ENCODE measurements around the gene CHST11. TPM values are rescaled to one million over a fixed set of nuclear protein-coding genes. Genes with fewer than 3 reads are reported as not detected.

Gene CHST11
- total and polyA plus RNA-seq, 7 donors = 0.60 to 22.8 (median 10.0) TPM

DNA sequence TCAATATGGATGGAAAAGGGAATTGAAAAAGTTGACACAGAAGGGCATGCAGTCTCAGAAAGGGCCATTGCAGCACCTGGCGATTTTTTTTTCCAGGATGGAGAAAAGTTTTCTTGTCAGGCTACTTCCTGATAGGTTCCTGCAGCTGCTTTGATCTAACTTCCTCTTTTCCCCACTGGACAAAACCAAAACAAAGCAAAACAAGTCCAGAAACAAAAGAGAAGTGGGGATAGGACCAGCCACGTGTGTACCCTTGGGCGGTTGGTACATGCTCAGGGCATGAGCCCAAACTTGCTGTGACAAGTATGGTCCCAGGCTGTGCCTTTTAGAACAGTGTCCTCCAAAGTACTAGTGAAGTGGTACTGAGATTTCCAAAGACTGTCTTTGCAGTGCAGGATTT is 89.8 kb downstream of the CHST11 start:
- no peaks in the 10 kb centered on the region for H3K36me3 ChIP-seq
- intact Hi-C loops (cut with DNase I) = no loop called here
- DNase-seq = no peak
- peaks cover 0 to 7% (median 0%) of the 10 kb centered on the region in 4 donors for H3K4me1 ChIP-seq
- H3K4me3 ChIP-seq = no peak overlapping the region
- TF ChIP-seq EP300 (IDR thresholded peaks at IDR 0.05) (no peak), POLR2A (IDR thresholded peaks at IDR 0.05) (no peak), POLR2AphosphoS5 (IDR thresholded peaks at IDR 0.05) (no peak)
- TF ChIP-seq, protein P1, sequence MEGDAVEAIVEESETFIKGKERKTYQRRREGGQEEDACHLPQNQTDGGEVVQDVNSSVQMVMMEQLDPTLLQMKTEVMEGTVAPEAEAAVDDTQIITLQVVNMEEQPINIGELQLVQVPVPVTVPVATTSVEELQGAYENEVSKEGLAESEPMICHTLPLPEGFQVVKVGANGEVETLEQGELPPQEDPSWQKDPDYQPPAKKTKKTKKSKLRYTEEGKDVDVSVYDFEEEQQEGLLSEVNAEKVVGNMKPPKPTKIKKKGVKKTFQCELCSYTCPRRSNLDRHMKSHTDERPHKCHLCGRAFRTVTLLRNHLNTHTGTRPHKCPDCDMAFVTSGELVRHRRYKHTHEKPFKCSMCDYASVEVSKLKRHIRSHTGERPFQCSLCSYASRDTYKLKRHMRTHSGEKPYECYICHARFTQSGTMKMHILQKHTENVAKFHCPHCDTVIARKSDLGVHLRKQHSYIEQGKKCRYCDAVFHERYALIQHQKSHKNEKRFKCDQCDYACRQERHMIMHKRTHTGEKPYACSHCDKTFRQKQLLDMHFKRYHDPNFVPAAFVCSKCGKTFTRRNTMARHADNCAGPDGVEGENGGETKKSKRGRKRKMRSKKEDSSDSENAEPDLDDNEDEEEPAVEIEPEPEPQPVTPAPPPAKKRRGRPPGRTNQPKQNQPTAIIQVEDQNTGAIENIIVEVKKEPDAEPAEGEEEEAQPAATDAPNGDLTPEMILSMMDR (IDR thresholded peaks at IDR 0.05) = no peak
- no peak overlapping the region for H3K27ac ChIP-seq
- H3K9me3 ChIP-seq = no peaks in the 10 kb centered on the region
- WGBS, 2 donors = 31 to 37% methylated on average over 3 of the region's 3 CpGs
- H3K27me3 ChIP-seq = no peaks in the 10 kb centered on the region

DNA sequence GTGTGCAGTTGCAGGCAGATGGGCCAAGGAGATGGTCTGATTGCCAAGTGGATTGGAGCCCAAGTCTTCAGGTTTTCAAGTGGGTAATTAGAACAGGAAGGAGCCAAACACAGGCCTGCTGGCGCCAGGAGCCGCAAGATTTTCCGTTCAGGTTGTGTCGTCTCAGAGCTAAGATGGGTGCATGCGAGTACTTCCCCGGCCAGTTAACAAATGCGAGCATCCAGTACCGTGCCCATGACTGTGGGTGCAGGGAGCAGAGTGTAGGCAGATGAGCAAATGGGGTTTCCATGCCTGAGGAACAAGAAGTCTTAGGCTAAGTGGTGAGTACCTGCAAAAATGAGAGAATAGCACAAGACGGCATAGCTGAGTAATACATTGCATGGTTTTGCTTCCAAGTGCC is 90.5 kb downstream of the CHST11 start:
- TF ChIP-seq EP300 (IDR thresholded peaks at IDR 0.05) (no peak), POLR2AphosphoS5 (IDR thresholded peaks at IDR 0.05) (no peak), POLR2A (IDR thresholded peaks at IDR 0.05) (no peak)
- TF ChIP-seq, protein P1 (IDR thresholded peaks at IDR 0.05) = no peak
- H3K27me3 ChIP-seq = no peaks in the 10 kb centered on the region
- no peak overlapping the region for H3K4me3 ChIP-seq
- H3K9me3 ChIP-seq = no peaks in the 10 kb centered on the region
- H3K27ac ChIP-seq = no peak overlapping the region
- H3K36me3 ChIP-seq = no peaks in the 10 kb centered on the region
- peaks cover 0 to 7% (median 0%) of the 10 kb centered on the region in 4 donors for H3K4me1 ChIP-seq
- WGBS, 2 donors = 81 to 94% methylated on average over 9 of the region's 9 CpGs
- intact Hi-C loops (cut with DNase I) = no loop called here
- DNase-seq = no peak

DNA sequence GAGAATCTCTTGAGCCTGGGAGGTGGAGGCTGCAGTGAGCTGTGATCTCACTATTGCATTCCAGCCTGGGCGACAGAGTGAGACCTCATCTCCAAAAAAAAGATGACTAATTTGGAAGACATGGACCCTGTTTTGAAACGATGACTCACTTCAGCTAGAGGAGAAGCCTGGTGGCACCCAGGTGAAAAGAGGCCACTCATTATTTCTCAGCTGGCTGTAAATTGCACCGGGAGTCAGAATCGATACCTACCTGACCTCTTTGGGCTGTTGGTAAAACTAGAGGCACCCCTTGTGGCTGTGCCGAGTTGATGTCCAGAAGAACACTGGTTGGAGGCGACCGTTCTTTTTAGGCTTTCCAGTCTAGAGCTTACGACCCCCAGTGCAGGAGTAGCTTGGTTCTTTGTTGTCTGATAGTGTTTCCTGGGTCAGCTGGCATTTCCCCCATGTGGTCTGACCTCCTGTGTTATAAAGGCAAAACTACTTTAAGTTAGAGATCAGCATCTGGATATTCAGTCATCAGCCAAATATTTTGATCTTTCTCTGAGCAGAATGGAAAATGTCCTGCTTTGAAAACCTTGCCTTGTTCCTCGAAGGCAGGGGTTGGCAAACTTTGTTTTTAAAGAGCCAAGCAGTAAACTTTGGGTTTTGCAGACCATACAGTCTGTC is 93.2 kb downstream of the CHST11 start:
- Histone ChIP-seq H3K36me3 (no peaks in the 10 kb centered on the region), H3K4me3 (no peak overlapping the region), H3K27me3 (no peaks in the 10 kb centered on the region), H3K27ac (no peak overlapping the region), H3K9me3 (no peaks in the 10 kb centered on the region), H3K4me1 (peaks cover 0 to 7% (median 0%) of the 10 kb centered on the region in 4 donors)
- 73 to 82% methylated on average over 9 of the region's 9 CpGs for WGBS, 2 donors
- intact Hi-C loops (cut with DNase I) = no loop called here
- DNase-seq = no peak
- no peak for TF ChIP-seq POLR2A (IDR thresholded peaks at IDR 0.05)
- no peak for TF ChIP-seq POLR2AphosphoS5 (IDR thresholded peaks at IDR 0.05)

DNA sequence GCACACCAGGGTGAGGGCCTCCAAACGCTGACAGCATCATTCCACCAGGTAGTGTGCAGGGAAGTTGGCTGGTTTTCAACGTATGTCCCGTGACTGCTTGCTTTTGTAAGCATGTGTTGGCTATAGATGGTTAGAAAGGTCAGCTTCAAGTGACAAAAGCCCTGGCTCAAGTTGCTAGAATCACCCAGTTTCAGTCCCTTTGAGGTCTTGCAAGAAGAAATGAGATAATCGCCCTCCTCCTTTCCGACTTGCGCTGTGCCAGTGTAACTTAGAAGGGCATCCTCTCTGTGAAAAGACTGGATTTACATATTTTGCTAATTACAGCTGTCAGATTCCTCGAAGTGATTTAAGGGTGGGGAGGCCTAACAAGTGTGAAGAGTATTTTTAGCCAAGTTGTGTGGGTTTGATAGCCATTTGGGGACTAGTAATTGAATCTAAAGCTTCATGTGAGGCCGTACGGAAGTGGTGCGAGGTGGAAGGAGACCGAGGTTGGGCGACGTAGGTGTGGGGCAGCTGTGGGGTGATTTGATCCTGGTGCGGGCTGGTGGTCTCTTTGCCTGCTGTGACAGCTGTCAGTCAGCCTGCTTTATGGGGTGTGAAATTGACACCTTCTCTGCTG is 94.7 kb downstream of the CHST11 start:
- no peaks in the 10 kb centered on the region for H3K9me3 ChIP-seq
- no peak for DNase-seq
- H3K36me3 ChIP-seq = no peaks in the 10 kb centered on the region
- H3K27ac ChIP-seq = no peak overlapping the region
- no peak overlapping the region for H3K4me3 ChIP-seq
- intact Hi-C loops (cut with DNase I) = no loop called here
- TF ChIP-seq EP300 (IDR thresholded peaks at IDR 0.05) = no peak
- TF ChIP-seq, protein P1 (IDR thresholded peaks at IDR 0.05) = no peak
- TF ChIP-seq POLR2A (IDR thresholded peaks at IDR 0.05) = no peak
- no peak for TF ChIP-seq POLR2AphosphoS5 (IDR thresholded peaks at IDR 0.05)
- 83 to 89% methylated on average over 14 of the region's 14 CpGs for WGBS, 2 donors
- peaks cover 0 to 14% (median 5%) of the 10 kb centered on the region in 4 donors for H3K4me1 ChIP-seq
- no peaks in the 10 kb centered on the region for H3K27me3 ChIP-seq

DNA sequence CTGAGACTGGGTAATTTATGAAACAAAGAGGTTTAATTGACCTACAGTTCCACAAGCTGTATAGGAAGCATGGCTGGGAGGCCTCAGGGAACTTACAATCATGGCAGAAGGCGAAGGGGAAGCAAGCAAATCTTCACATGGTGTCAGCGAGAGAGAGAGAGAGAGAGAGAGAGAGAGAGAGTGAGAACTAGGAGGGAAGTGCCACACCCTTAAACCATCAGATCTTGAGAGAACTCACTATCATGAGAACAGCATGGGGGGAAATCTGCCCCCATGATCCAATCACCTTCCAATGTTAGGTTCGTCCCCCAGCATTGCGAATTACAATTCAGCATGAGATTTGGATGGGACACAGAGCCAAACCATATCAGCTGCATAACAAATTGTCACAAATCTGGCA is 96.7 kb downstream of the CHST11 start:
- TF ChIP-seq POLR2A (IDR thresholded peaks at IDR 0.05) (no peak), POLR2AphosphoS5 (IDR thresholded peaks at IDR 0.05) (no peak), EP300 (IDR thresholded peaks at IDR 0.05) (no peak)
- TF ChIP-seq, protein P1 (IDR thresholded peaks at IDR 0.05) = no peak
- H3K4me3 ChIP-seq = no peak overlapping the region
- H3K27me3 ChIP-seq = no peaks in the 10 kb centered on the region
- H3K36me3 ChIP-seq = no peaks in the 10 kb centered on the region
- H3K27ac ChIP-seq = no peak overlapping the region
- intact Hi-C loops (cut with DNase I) = no loop called here
- H3K9me3 ChIP-seq = no peaks in the 10 kb centered on the region
- peaks cover 0 to 9% (median 4%) of the 10 kb centered on the region in 4 donors for H3K4me1 ChIP-seq
- DNase-seq = no peak
- WGBS, 2 donors = 82 to 89% methylated on average over 4 of the region's 4 CpGs

Data from sigmoid colon (tissue), 7 donors.